ENCODE results near the gene VPS8.

- TF ChIP-seq CTCF (IDR thresholded peaks at IDR 0.05; ENCODE audit: low read length) (no peak), EZH2 (IDR thresholded peaks at IDR 0.05; ENCODE audit: borderline replicate concordance, low read length) (no peak)
Observed at GRCh38 chr3:185094697-185095096, 282.7 kb downstream of the VPS8 start.

Data from OCI-LY1 (cell line).